ENCODE data around the gene CREB5.

DNA sequence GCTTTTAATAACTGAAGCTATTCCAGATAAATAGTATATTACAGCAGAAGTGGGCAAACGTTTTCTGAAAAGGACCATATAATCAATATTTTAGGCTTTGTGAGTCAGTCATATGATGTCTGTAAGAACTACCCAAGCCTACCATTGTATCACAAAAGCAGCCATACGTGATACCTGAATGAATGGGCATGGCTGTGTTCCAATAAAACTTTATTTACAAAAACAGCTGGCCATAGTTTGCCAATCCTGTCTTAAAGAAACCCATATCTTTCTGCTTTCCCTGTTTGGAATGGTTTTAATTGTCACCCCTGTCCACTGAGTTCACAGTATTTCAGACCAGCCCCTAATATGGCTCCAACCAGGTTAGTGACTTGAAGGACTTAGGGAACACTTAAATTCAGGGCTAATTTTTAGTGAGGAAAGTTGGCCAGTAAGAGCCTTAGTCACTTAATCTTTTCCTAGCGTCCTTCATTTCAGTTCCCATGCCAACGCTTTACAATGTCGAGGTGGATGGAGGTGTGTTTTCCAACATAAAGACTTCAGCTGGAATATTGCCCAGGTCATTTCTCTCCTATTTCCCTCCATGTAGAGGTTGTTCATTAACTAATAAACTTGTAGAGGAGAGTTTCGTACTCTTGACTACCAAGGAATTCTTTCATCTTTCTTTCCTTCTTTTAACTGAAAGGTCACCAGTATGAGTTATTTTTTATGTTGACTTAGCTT, 361.3 kb downstream of the CREB5 start:
- TF ChIP-seq, protein P1, sequence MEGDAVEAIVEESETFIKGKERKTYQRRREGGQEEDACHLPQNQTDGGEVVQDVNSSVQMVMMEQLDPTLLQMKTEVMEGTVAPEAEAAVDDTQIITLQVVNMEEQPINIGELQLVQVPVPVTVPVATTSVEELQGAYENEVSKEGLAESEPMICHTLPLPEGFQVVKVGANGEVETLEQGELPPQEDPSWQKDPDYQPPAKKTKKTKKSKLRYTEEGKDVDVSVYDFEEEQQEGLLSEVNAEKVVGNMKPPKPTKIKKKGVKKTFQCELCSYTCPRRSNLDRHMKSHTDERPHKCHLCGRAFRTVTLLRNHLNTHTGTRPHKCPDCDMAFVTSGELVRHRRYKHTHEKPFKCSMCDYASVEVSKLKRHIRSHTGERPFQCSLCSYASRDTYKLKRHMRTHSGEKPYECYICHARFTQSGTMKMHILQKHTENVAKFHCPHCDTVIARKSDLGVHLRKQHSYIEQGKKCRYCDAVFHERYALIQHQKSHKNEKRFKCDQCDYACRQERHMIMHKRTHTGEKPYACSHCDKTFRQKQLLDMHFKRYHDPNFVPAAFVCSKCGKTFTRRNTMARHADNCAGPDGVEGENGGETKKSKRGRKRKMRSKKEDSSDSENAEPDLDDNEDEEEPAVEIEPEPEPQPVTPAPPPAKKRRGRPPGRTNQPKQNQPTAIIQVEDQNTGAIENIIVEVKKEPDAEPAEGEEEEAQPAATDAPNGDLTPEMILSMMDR (IDR thresholded peaks at IDR 0.05): no peak
- TF ChIP-seq POLR2AphosphoS5 (IDR thresholded peaks at IDR 0.05): no peak
